SK-N-SH (cell line): ENCODE results near the gene PRR11. TPM values are rescaled to one million over a fixed set of nuclear protein-coding genes. Genes with fewer than 3 reads are reported as not detected.

ENCODE experiments used
- CTCF ChIA-PET: fragments of 300-600, 350-600 bp; formaldehyde crosslinking; extraction: SDS; loops from one replicate; lab custom pipeline; 2021; lab: Yijun Ruan, JAX
- POLR2A ChIA-PET: fragments of 350-600 bp; sonication (Branson Sonifier 250); formaldehyde crosslinking; extraction: SDS; loops from one replicate; lab custom pipeline; 2020; ENCODE audit warnings: antibody characterized with exemption, inconsistent platforms; lab: Yijun Ruan, JAX
- DNase-seq: peaks from one replicate; pipeline ENCODE4 v3.0.0; 2012
- H2AFZ ChIP-seq: fragments of 200-600 bp; sonication (generic); 2 replicates; pipeline ENCODE4 v1.8.1; 2016; ENCODE audit warnings: antibody characterized with exemption, mild to moderate bottlenecking, low read depth
- H3F3A ChIP-seq: fragments of 200-600 bp; sonication (generic); replicated peaks from 2 replicates; pipeline ENCODE3; 2016; ENCODE audit warnings: antibody characterized with exemption, mild to moderate bottlenecking; ENCODE audit not compliant: insufficient read depth
- H3K27ac ChIP-seq, 2 experiments: fragments of 200-500 bp in 1 of 2; fragments of 200-600 bp in 1 of 2; sonication (Bioruptor generic) in 1 of 2; sonication (generic), shearing (Covaris generic) in 1 of 2; 2 replicates each; pipeline versions ENCODE4 v1.5.1 to v1.6.1; 2014 to 2016; ENCODE audit warnings: low read depth in 2 of 2, inconsistent platforms in 1 of 2, low read length in 1 of 2, mild to moderate bottlenecking in 1 of 2, mixed read lengths in 1 of 2
- H3K27me3 ChIP-seq: fragments of 200-600 bp; sonication (generic), shearing (Covaris generic); 2 replicates; pipeline ENCODE4 v1.6.1; 2016; ENCODE audit warnings: mixed run types; ENCODE audit not compliant: insufficient read depth
- H3K36me3 ChIP-seq, 2 experiments: fragments of 200-500 bp in 1 of 2; fragments of 200-600 bp in 1 of 2; sonication (Bioruptor generic) in 1 of 2; sonication (generic) in 1 of 2; replicated peaks in 1 of 2; 2 replicates each; pipeline versions ENCODE3 to v1.5.1; 2014 to 2016; ENCODE audit warnings: low read length in 1 of 2, mild to moderate bottlenecking in 1 of 2; ENCODE audit not compliant: insufficient read depth in 2 of 2, control insufficient read depth in 1 of 2
- H3K4me1 ChIP-seq, 2 experiments: fragments of 200-500 bp in 1 of 2; fragments of 200-600 bp in 1 of 2; sonication (Bioruptor generic) in 1 of 2; sonication (generic), shearing (Covaris generic) in 1 of 2; 2 replicates each; pipeline versions ENCODE4 v1.5.1 to v1.6.1; 2014 to 2016; ENCODE audit warnings: low read depth in 1 of 2, low read length in 1 of 2, mixed run types in 1 of 2; ENCODE audit not compliant: insufficient read depth in 2 of 2, control insufficient read depth in 1 of 2
- H3K4me2 ChIP-seq: fragments of 200-600 bp; sonication (generic), shearing (Covaris generic); 2 replicates; pipeline ENCODE4 v1.6.1; 2017; ENCODE audit warnings: mixed run types
- H3K4me3 ChIP-seq, 2 experiments: fragments of 200-500 bp in 1 of 2; fragments of 200-600 bp in 1 of 2; sonication (Bioruptor generic) in 1 of 2; sonication (generic), shearing (Covaris generic) in 1 of 2; 2 replicates each; pipeline versions ENCODE4 v1.5.1 to v1.8.1; 2014 to 2016; ENCODE audit warnings: low read depth in 2 of 2, inconsistent platforms in 1 of 2, low read length in 1 of 2, mild to moderate bottlenecking in 1 of 2, mixed read lengths in 1 of 2, moderate library complexity in 1 of 2
- H3K79me2 ChIP-seq: fragments of 200-600 bp; sonication (generic); 2 replicates; pipeline ENCODE4 v1.8.1; 2017; ENCODE audit warnings: mild to moderate bottlenecking; ENCODE audit not compliant: insufficient read depth
- H3K9ac ChIP-seq: fragments of 200-600 bp; sonication (generic); 2 replicates; pipeline ENCODE4 v1.6.1; 2017; ENCODE audit warnings: mixed run types
- H3K9me2 ChIP-seq: fragments of 200-600 bp; sonication (generic); 2 replicates; pipeline ENCODE4 v1.6.1; 2017; ENCODE audit warnings: mixed run types
- H3K9me3 ChIP-seq: fragments of 200-600 bp; sonication (generic); 2 replicates; pipeline ENCODE4 v1.6.1; 2017; ENCODE audit warnings: mixed run types, mild to moderate bottlenecking, moderate library complexity
- H4K20me1 ChIP-seq: fragments of 200-600 bp; sonication (generic); 2 replicates; pipeline ENCODE4 v1.6.1; 2017; ENCODE audit warnings: mild to moderate bottlenecking, mixed run types; ENCODE audit not compliant: insufficient read depth
- CTCF ChIP-seq: fragments of 200-600 bp; sonication (generic); IDR thresholded peaks from 2 replicates; pipeline ENCODE4 v1.6.1; 2017; ENCODE audit warnings: antibody characterized with exemption, mild to moderate bottlenecking, moderate library complexity
- EZH2phosphoT487 ChIP-seq: fragments of 200-600 bp; sonication (generic); IDR thresholded peaks from 2 replicates; pipeline ENCODE4 v1.6.1; 2017; ENCODE audit warnings: low read depth, mixed run types, mild to moderate bottlenecking, antibody characterized with exemption, moderate library complexity, borderline replicate concordance
- FOXJ3 ChIP-seq: sonication (generic); formaldehyde crosslinking; IDR thresholded peaks from 2 replicates; pipeline ENCODE4 v1.5.1; 2020; ENCODE audit warnings: mild to moderate bottlenecking, missing genetic modification reagents
- FOXM1 ChIP-seq: IDR thresholded peaks from 2 replicates; pipeline ENCODE4 v1.4.0; 2012; ENCODE audit warnings: low read depth, mild to moderate bottlenecking
- IRF3 ChIP-seq: fragments of 150-350 bp; IDR thresholded peaks from 2 replicates; pipeline ENCODE4 v1.6.1; 2016; ENCODE audit warnings: mild to moderate bottlenecking, low read depth, low read length
- MAX ChIP-seq: IDR thresholded peaks from 2 replicates; pipeline ENCODE4 v1.4.0; 2012; ENCODE audit warnings: low read depth
- MEF2A ChIP-seq: IDR thresholded peaks from 2 replicates; pipeline ENCODE4 v1.4.0; 2012; ENCODE audit warnings: low read depth, borderline replicate concordance
- PBX3 ChIP-seq: IDR thresholded peaks from 2 replicates; pipeline ENCODE4; 2012
- REST ChIP-seq: IDR thresholded peaks from 2 replicates; pipeline ENCODE4 v1.6.1; 2012; ENCODE audit warnings: mild to moderate bottlenecking, low read depth, low read length, moderate library complexity
- SIN3A ChIP-seq: IDR thresholded peaks from 2 replicates; pipeline ENCODE4 v1.6.1; 2012; ENCODE audit warnings: low read depth, mild to moderate bottlenecking, low read length, moderate library complexity, borderline replicate concordance
- SMC3 ChIP-seq: IDR thresholded peaks from 2 replicates; pipeline ENCODE4 v1.6.1; 2012; ENCODE audit warnings: low read depth, low read length, improper control_type of control experiment
- TAF1 ChIP-seq: IDR thresholded peaks from 2 replicates; pipeline ENCODE4 v1.6.1; 2012; ENCODE audit warnings: low read depth, mild to moderate bottlenecking, low read length, moderate library complexity, borderline replicate concordance
- USF1 ChIP-seq: IDR thresholded peaks from 2 replicates; pipeline ENCODE4 v1.4.0; 2012; ENCODE audit warnings: low read depth, borderline replicate concordance
- USF2 ChIP-seq: fragments of 150-350 bp; IDR thresholded peaks from 2 replicates; pipeline ENCODE4 v1.6.1; 2017; ENCODE audit warnings: antibody characterized with exemption, low read length, low read depth, borderline replicate concordance
- polyA plus RNA-seq, 3 experiments: library from polyadenylated mRNA; depleted of rRNA; stranded (reverse); fragments of >200 nt; gene quantifications; 2 replicates each; pipeline ENCODE4 v1.2.3, GENCODE V29; 2012

Gene PRR11
- polyA plus RNA-seq, 1 of the 3 experiments (the other 2 are of a cell fraction): 25.8 TPM

- H3K27ac ChIP-seq: no peak overlapping the region
- no peak for DNase-seq
- peaks cover 0 to 19% of the 10 kb centered on the region in 2 experiments for H3K36me3 ChIP-seq
- TF ChIP-seq MEF2A (no peak), PBX3 (no peak), TAF1 (no peak), EZH2phosphoT487 (no peak), USF1 (no peak), SIN3A (no peak), SMC3 (no peak), FOXM1 (no peak), IRF3 (no peak), USF2 (no peak), CTCF (no peak), FOXJ3 (CRISPR knock-in tag) (no peak), REST (no peak), MAX (no peak)
- H3K9me3 ChIP-seq: no peaks in the 10 kb centered on the region
- no peaks in the 10 kb centered on the region for H3K9me2 ChIP-seq
- H3K79me2 ChIP-seq: peaks cover 22% of the 10 kb centered on the region; the same call in 1 of the 2 replicates
- POLR2A ChIA-PET: interaction anchor here (1.4 kb wide), 1 partner anchor 9 kb away, joined by 3 read pairs; no protein-coding TSS in a partner anchor
- H3F3A ChIP-seq: no peaks in the 10 kb centered on the region
- no peak overlapping the region for H3K4me3 ChIP-seq
- no peak overlapping the region for H3K4me2 ChIP-seq
- H3K27me3 ChIP-seq: no peaks in the 10 kb centered on the region
- H2AFZ ChIP-seq: no peak overlapping the region
- CTCF ChIA-PET: interaction anchor here (0.6 to 1.7 kb wide), 3 partner anchors 9 to 22 kb away, joined by 3 to 6 read pairs (median 3); no protein-coding TSS in a partner anchor
- H3K4me1 ChIP-seq: no peaks in the 10 kb centered on the region
- H4K20me1 ChIP-seq: no peaks in the 10 kb centered on the region
- H3K9ac ChIP-seq: no peak overlapping the region
Observed at GRCh38 chr17:59185997-59186396, 30.5 kb downstream of the PRR11 start.
